OCI-LY7 (cell line): ENCODE measurements around the gene DERA. TPM values are rescaled to one million over a fixed set of nuclear protein-coding genes. Genes with fewer than 3 reads are reported as not detected.

Experiments
- BruUV-seq: library from RNA; stranded (reverse); fragments of 400-500 nt; replicated peaks from 2 replicates; lab custom pipeline; 2021; lab: Mats Ljungman, UMichigan
- CTCF ChIA-PET: fragments of 300-600 bp; sonication (Branson Sonifier 250); formaldehyde crosslinking; loops from one replicate; lab custom pipeline; 2022; ENCODE audit warnings: antibody characterized with exemption; ENCODE audit not compliant: unreplicated experiment; lab: Charles Lee
- POLR2A ChIA-PET: fragments of 300-600 bp; sonication (Branson Sonifier 250); formaldehyde crosslinking; loops from one replicate; lab custom pipeline; 2022; ENCODE audit warnings: antibody characterized with exemption; lab: Charles Lee
- DNase-seq: peaks from one replicate; pipeline ENCODE4 v3.0.0-alpha.2; 2015; ENCODE audit warnings: low spot score
- H2AFZ ChIP-seq: fragments of 200-600 bp; sonication (generic), shearing (Covaris generic); 2 replicates; pipeline ENCODE4 v1.6.1; 2014; ENCODE audit warnings: mild to moderate bottlenecking, antibody characterized with exemption, low read length, moderate library complexity
- H3K27ac ChIP-seq: fragments of 200-600 bp; sonication (generic); 2 replicates; pipeline ENCODE4 v1.5.1; 2014; ENCODE audit warnings: mixed run types, low read depth, mild to moderate bottlenecking, moderate library complexity, low read length, inconsistent platforms; ENCODE audit not compliant: poor library complexity, severe bottlenecking
- H3K36me3 ChIP-seq: fragments of 200-600 bp; sonication (generic); 2 replicates; pipeline ENCODE4 v1.6.1; 2014; ENCODE audit warnings: mild to moderate bottlenecking, antibody characterized with exemption, low read length, moderate library complexity, mixed read lengths; ENCODE audit not compliant: insufficient read depth
- H3K4me1 ChIP-seq: fragments of 200-600 bp; sonication (generic); 2 replicates; pipeline ENCODE4 v1.5.1; 2014; ENCODE audit warnings: mild to moderate bottlenecking, low read length; ENCODE audit not compliant: insufficient read depth, poor library complexity, severe bottlenecking
- H3K4me2 ChIP-seq: fragments of 200-600 bp; sonication (generic); 2 replicates; pipeline ENCODE4 v1.6.1; 2014; ENCODE audit warnings: mild to moderate bottlenecking, low read length
- H3K4me3 ChIP-seq: fragments of 200-600 bp; sonication (generic); 2 replicates; pipeline ENCODE4 v1.5.1; 2014; ENCODE audit warnings: mild to moderate bottlenecking, low read depth, low read length; ENCODE audit not compliant: poor library complexity, severe bottlenecking
- H3K79me2 ChIP-seq: fragments of 200-600 bp; sonication (generic); 2 replicates; pipeline ENCODE4 v1.6.1; 2016; ENCODE audit warnings: low read depth, mild to moderate bottlenecking, low read length, moderate library complexity, mixed read lengths; ENCODE audit not compliant: insufficient read depth
- H3K9me2 ChIP-seq: fragments of 200-600 bp; sonication (generic); 2 replicates; pipeline ENCODE4 v1.6.1; 2016; ENCODE audit warnings: mild to moderate bottlenecking, low read length, mixed read lengths; ENCODE audit not compliant: insufficient read depth
- H3K9me3 ChIP-seq: fragments of 200-600 bp; sonication (generic); 2 replicates; pipeline ENCODE4 v1.6.1; 2014; ENCODE audit warnings: mild to moderate bottlenecking, mixed run types, low read length, mixed read lengths
- H4K20me1 ChIP-seq: fragments of 200-600 bp; sonication (generic); 2 replicates; pipeline ENCODE4 v1.6.1; 2014; ENCODE audit warnings: mild to moderate bottlenecking, antibody characterized with exemption, low read length, moderate library complexity, mixed read lengths; ENCODE audit not compliant: insufficient read depth
- CTCF ChIP-seq: fragments of 200-600 bp; sonication (generic); conservative IDR thresholded peaks from 2 replicates; pipeline ENCODE4 v1.5.1; 2014; ENCODE audit warnings: mild to moderate bottlenecking, antibody characterized with exemption, low read length, moderate library complexity, mixed read lengths
- EZH2phosphoT487 ChIP-seq: fragments of 200-600 bp; sonication (generic); IDR thresholded peaks from 2 replicates; pipeline ENCODE4 v1.6.1; 2018; ENCODE audit warnings: low read depth, borderline replicate concordance, mild to moderate bottlenecking, mixed run types, antibody characterized with exemption, low read length, moderate library complexity, mixed read lengths
- intact Hi-C: fragments of 100-400 bp; cut with micrococcal nuclease; formaldehyde crosslinking; loops from one replicate; pipeline ENCODE4 v1.10.0; 2022; ENCODE audit not compliant: unreplicated experiment
- total RNA-seq, 2 experiments: library from RNA; depleted of rRNA in 1 of 2; stranded (reverse); fragments of >200 nt in 1 of 2; shearing (Covaris generic) in 1 of 2; gene quantifications; 2 replicates each; pipeline ENCODE4 v1.2.3, GENCODE V29; 2014 to 2022

DERA gene
- total RNA-seq, 2 experiments from 2014 or later: 68.6 to 87.2 TPM

DNA sequence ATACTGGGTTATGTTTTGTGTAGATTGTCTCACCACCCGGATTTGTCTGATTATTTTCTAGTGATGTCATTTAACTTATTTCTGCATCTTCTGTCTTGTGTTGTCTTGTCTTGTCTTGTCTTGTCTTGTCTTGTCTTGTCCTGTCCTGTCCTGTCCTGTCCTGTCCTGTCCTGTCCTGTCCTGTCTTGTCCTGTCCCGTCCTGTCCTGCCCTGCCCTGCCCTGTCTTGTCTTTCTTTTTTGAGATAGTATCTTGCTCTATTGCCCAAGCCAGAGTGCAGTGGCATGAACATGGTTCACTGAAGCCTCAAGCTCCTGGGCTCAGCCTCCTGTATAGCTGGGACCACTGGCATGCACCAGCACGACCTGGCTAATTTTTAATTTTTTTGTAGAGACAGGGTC is 25.6 kb downstream of the DERA start:
- Histone ChIP-seq H3K4me1 (peaks cover 2% of the 10 kb centered on the region), H3K36me3 (no peaks in the 10 kb centered on the region), H3K4me2 (no peak overlapping the region), H3K4me3 (no peak overlapping the region), H2AFZ (no peak overlapping the region), H4K20me1 (no peaks in the 10 kb centered on the region), H3K9me2 (no peaks in the 10 kb centered on the region), H3K27ac (no peak overlapping the region), H3K79me2 (no peaks in the 10 kb centered on the region), H3K9me3 (0 out of 2 replicates have a peak, but pooled peaks cover 5% of the 10 kb centered on the region)
- no TSS peak for BruUV-seq
- no peak for DNase-seq
- no peak for TF ChIP-seq EZH2phosphoT487
- TF ChIP-seq CTCF: no peak
- ChIA-PET CTCF (no interaction called here), POLR2A (no interaction called here)
- intact Hi-C loops: no loop called here

DNA sequence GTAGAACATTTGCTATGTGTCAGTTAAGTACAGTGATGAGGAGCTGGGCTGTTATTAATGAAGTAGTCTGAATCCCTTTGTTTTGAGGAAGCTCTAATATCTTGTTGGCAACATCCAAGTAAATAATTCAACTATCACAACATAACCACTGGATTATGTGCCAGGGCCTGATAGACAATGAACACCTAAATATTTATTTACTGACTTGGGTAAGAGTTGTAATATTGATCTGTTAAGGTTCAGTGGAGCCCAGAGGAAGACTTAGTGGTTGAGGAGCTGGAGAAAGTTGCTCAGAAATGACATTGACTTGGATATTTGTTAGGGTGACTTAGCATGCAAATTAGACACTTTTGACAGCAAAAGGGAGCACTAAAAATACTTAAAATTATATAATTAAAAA is 26.8 kb downstream of the DERA start:
- intact Hi-C loops: no loop called here
- H3K4me1 ChIP-seq: no peaks in the 10 kb centered on the region
- no peaks in the 10 kb centered on the region for H3K9me2 ChIP-seq
- no peaks in the 10 kb centered on the region for H3K36me3 ChIP-seq
- H3K79me2 ChIP-seq: no peaks in the 10 kb centered on the region
- ChIA-PET POLR2A (interaction anchor here (0.5 to 1.3 kb wide), 3 partner anchors 26 to 1015 kb away, joined by 3 read pairs; no protein-coding TSS in a partner anchor), CTCF (no interaction called here)
- DNase-seq: no peak
- 0 out of 2 replicates have a peak, but pooled peaks cover 2% of the 10 kb centered on the region for H3K9me3 ChIP-seq
- H4K20me1 ChIP-seq: no peaks in the 10 kb centered on the region
- BruUV-seq: no TSS peak
- H3K27ac ChIP-seq: no peak overlapping the region
- H2AFZ ChIP-seq: no peak overlapping the region
- TF ChIP-seq EZH2phosphoT487 (no peak), CTCF (no peak)
- no peak overlapping the region for H3K4me3 ChIP-seq
- no peak overlapping the region for H3K4me2 ChIP-seq

DNA sequence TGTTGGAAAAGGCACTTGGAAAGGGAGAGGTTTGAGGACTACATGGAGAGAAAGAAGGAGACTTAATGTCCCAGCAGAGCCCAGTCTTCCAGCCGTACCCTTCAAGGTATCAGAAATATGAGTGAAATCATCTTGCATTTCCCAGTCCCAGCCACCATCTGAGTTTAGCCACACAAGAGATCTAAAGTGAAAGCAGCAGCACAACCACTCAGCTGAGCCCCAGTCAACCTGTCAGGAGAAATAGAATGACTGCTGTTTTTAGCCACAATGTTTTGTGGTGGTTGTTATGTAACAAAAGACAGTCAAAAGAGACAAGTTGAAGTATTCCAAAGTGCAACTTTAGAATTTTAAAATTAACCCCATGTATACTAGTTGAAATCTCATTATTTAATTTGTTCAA is 28.0 kb downstream of the DERA start:
- Histone ChIP-seq H3K79me2 (no peaks in the 10 kb centered on the region), H2AFZ (no peak overlapping the region), H4K20me1 (no peaks in the 10 kb centered on the region), H3K36me3 (no peaks in the 10 kb centered on the region), H3K9me3 (no peaks in the 10 kb centered on the region), H3K4me2 (no peak overlapping the region), H3K27ac (no peak overlapping the region), H3K4me3 (no peak overlapping the region), H3K4me1 (no peaks in the 10 kb centered on the region), H3K9me2 (no peaks in the 10 kb centered on the region)
- POLR2A ChIA-PET: interaction anchor here (1.0 to 1.3 kb wide), 2 partner anchors 28 to 40 kb away, joined by 3 read pairs; no protein-coding TSS in a partner anchor
- BruUV-seq: no TSS peak
- CTCF ChIA-PET: no interaction called here
- no peak for DNase-seq
- TF ChIP-seq EZH2phosphoT487: no peak
- TF ChIP-seq CTCF: no peak
- intact Hi-C loops: no loop called here
